GM19351 (cell line): ENCODE data around the gene CLIP3.

ENCODE experiments used
- ATAC-seq: cut with Tn5 transposase; IDR thresholded peaks from one replicate; pipeline ENCODE4 v1.9.1; 2021; ENCODE audit warnings: mild to moderate bottlenecking, moderate library complexity; ENCODE audit not compliant: unreplicated experiment

Gene CLIP3

GRCh38 chr19:35978832-35979365 is 53.8 kb downstream of the CLIP3 start:
- no peak for ATAC-seq

GRCh38 chr19:35978271-35978670 is 54.4 kb downstream of the CLIP3 start:
- ATAC-seq, result no peak

GRCh38 chr19:35977446-35978222 is 55.0 kb downstream of the CLIP3 start:
- no peak for ATAC-seq

DNA sequence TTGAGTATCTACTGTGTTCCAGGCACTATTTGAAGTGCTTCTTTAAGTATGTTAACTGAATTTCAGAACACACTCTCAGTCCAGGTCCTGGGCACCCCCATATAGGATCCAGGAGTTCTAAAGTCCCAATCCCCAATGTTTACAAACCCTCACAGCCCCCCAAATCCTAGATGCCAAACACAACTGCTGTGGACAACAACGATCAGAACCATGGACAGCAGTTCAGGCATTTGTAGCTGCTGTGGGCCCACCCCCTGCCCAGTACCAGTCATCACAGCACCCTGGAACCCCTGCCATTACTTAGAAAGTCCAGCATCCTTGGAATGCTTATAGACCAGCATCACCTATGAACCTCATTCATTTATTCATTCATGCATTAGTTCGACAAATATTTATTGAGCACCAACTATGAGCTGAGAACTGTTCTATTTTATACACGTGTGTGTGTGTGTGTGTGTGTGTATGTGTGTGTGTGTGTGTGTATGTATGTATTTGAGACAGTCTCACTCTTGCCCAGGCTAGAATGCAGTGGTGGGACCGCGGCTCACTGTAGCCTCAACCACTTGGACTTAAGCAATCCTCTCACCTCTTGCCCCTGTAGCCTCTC is 57.0 kb downstream of the CLIP3 start:
- no peak for ATAC-seq

- no peak for ATAC-seq
These were observed 59.2 kb downstream of the CLIP3 start for GRCh38 chr19:35973487-35973886.

DNA sequence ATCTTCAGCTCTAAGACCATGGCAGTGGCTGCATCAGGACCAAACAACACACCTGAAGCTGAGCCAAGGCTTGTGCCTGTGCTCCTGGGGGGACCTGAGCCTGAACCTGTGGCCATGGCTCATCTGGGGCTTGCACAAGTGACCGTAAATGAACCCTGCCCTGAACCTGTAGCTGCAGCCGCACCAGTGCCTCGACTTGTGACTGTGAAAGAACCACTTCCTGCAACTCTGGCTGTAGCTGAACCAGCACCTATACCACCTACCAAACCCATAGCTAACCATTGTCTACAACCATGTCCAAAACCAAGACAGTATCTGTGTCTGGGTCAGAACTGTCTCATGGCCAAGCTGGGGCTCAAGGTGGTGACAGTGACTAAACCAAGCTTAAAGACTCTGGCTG is 65.9 kb downstream of the CLIP3 start:
- ATAC-seq, result no peak
